Activated CD4-positive, CD25-positive, alpha-beta regulatory T cell treated with anti-CD3 and anti-CD28 coated beads, Interleukin-2, amount 50 U/mL, for 24 hours (primary cell): ENCODE data around the gene CAMK2D.
"Not testable (repeated sequence)": the region's sequence is repeated elsewhere in the genome, so short reads cannot be mapped to it uniquely, and the experiment has no call there.

Experiments
- ATAC-seq, 2 donors: fragments of 150-1000 bp; cut with Tn5 transposase; one replicate each; pipeline ENCODE4 v1.10.0; 2021; ENCODE audit warnings: mild to moderate bottlenecking in 1 of 2, moderate library complexity in 1 of 2

CAMK2D gene

GRCh38 chr4:113727802-113728201 is 33.7 kb downstream of the CAMK2D start:
- ATAC-seq: no peak

GRCh38 chr4:113725963-113726362 is 35.6 kb downstream of the CAMK2D start:
- no peak for ATAC-seq

GRCh38 chr4:113718252-113718651 is 43.3 kb downstream of the CAMK2D start:
- ATAC-seq: no peak

- ATAC-seq: peak; percentile 49 to 51
Measured at GRCh38 chr4:113711883-113712662, 49.5 kb downstream of the CAMK2D start.

- ATAC-seq: no peak
Measured at GRCh38 chr4:113708250-113708649, 53.3 kb downstream of the CAMK2D start.

GRCh38 chr4:113707048-113707447 is 54.5 kb downstream of the CAMK2D start:
- ATAC-seq: no peak

GRCh38 chr4:113705097-113705496 is 56.4 kb downstream of the CAMK2D start:
- not testable (repeated sequence) for ATAC-seq

- ATAC-seq: not testable (repeated sequence)
Measured at GRCh38 chr4:113702596-113702995, 58.9 kb downstream of the CAMK2D start.

GRCh38 chr4:113701169-113701568 is 60.4 kb downstream of the CAMK2D start:
- ATAC-seq: no peak

GRCh38 chr4:113700602-113701150 is 60.9 kb downstream of the CAMK2D start:
- ATAC-seq: no peak

- ATAC-seq: no peak
Measured at GRCh38 chr4:113699772-113700171, 61.8 kb downstream of the CAMK2D start.

GRCh38 chr4:113697429-113697828 is 64.1 kb downstream of the CAMK2D start:
- peak; percentile 30 to 39 for ATAC-seq

GRCh38 chr4:113695328-113696169 is 66.0 kb downstream of the CAMK2D start:
- peak; percentile 59 to 66 for ATAC-seq

GRCh38 chr4:113694008-113694407 is 67.5 kb downstream of the CAMK2D start:
- no peak for ATAC-seq

GRCh38 chr4:113692809-113693411 is 68.6 kb downstream of the CAMK2D start:
- no peak for ATAC-seq

GRCh38 chr4:113691676-113692075 is 69.9 kb downstream of the CAMK2D start:
- ATAC-seq: no peak

GRCh38 chr4:113689394-113689793 is 72.1 kb downstream of the CAMK2D start:
- ATAC-seq: no peak

- no peak for ATAC-seq
Measured at GRCh38 chr4:113687067-113687718, 74.3 kb downstream of the CAMK2D start.

- not testable (repeated sequence) for ATAC-seq
Measured at GRCh38 chr4:113685157-113685556, 76.4 kb downstream of the CAMK2D start.

GRCh38 chr4:113684534-113685091 is 76.9 kb downstream of the CAMK2D start:
- ATAC-seq: peak; percentile 74

- peak; percentile 80 to 87 for ATAC-seq
Measured at GRCh38 chr4:113682730-113683537, 78.6 kb downstream of the CAMK2D start.
